Ovary (tissue), 3 donors: ENCODE data around the gene SLC26A1.

Source experiments
- CTCF ChIP-seq, 3 donors: fragments of 450-650 bp in 2 of 3; fragments of 200-600 bp in 1 of 3; IDR thresholded peaks; one replicate each; pipeline versions ENCODE4 v1.5.1 to v1.8.0; 2016 to 2022; ENCODE audit warnings: antibody characterized with exemption in 3 of 3, mild to moderate bottlenecking in 1 of 3
- POLR2A ChIP-seq: fragments of 450-650 bp; IDR thresholded peaks from one replicate; pipeline ENCODE4 v1.6.1; 2017; ENCODE audit warnings: antibody characterized with exemption, mild to moderate bottlenecking, moderate library complexity
- donor health status: DM: no; HTN: no; CAD: no.

GRCh38 chr4:961351-962230 lies 31.6 kb downstream of the SLC26A1 start:
- TF ChIP-seq CTCF (IDR thresholded peaks at IDR 0.05) (no peak), POLR2A (no peak)
